ENCODE data around the gene ARHGEF28. TPM values are rescaled to one million over a fixed set of nuclear protein-coding genes. Genes with fewer than 3 reads are reported as not detected.

ARHGEF28 gene
- total and polyA plus RNA-seq, 4 experiments from 2014 or later: not detected

- Histone ChIP-seq H3K27ac (ENCODE audit: low read depth, low read length) (no peak overlapping the region), H3K36me3 (ENCODE audit: insufficient read depth, low read length) (no peaks in the 10 kb centered on the region), H3K9me3 (ENCODE audit: control insufficient read depth in 1 of 2, low read length in 2 of 2) (no peaks in the 10 kb centered on the region), H3K4me1 (ENCODE audit: insufficient read depth, low read length) (no peaks in the 10 kb centered on the region), H3K27me3 (ENCODE audit: insufficient read depth, low read length) (no peaks in the 10 kb centered on the region), H3K4me3 (ENCODE audit: low read length in 2 of 2) (no peak overlapping the region)
- Mint-ChIP-seq H3K4me1 (no peaks in the 10 kb centered on the region), H3K4me3 (no peak overlapping the region), H3K27ac (no peak overlapping the region), H3K27me3 (no peaks in the 10 kb centered on the region), H3K9me3 (peaks cover 0 to 22% (median 8%) of the 10 kb centered on the region in 8 donors), H3K36me3 (no peaks in the 10 kb centered on the region)
- ChIA-PET CTCF (ENCODE audit: partially characterized antibody) (no interaction called here), POLR2A (ENCODE audit: partially characterized antibody) (no interaction called here)
- DNase-seq: no peak
- intact Hi-C loops (cut with micrococcal nuclease): no loop called here
Measured at GRCh38 chr5:73766902-73767301, 140.9 kb downstream of the ARHGEF28 start.

GRCh38 chr5:73770172-73771025, 144.4 kb downstream of the ARHGEF28 start:
- H3K27me3 Mint-ChIP-seq: peaks cover 0 to 2% of the 10 kb centered on the region in 2 donors
- Histone ChIP-seq H3K27ac (ENCODE audit: low read depth, low read length) (no peak overlapping the region), H3K36me3 (ENCODE audit: insufficient read depth, low read length) (no peaks in the 10 kb centered on the region), H3K4me3 (ENCODE audit: low read length in 2 of 2) (no peak overlapping the region), H3K4me1 (ENCODE audit: insufficient read depth, low read length) (no peaks in the 10 kb centered on the region), H3K9me3 (ENCODE audit: control insufficient read depth in 1 of 2, low read length in 2 of 2) (no peaks in the 10 kb centered on the region), H3K27me3 (ENCODE audit: insufficient read depth, low read length) (no peaks in the 10 kb centered on the region)
- intact Hi-C loops (cut with micrococcal nuclease): no loop called here
- no peak overlapping the region for H3K27ac Mint-ChIP-seq
- no peaks in the 10 kb centered on the region for H3K4me1 Mint-ChIP-seq
- H3K4me3 Mint-ChIP-seq: no peak overlapping the region
- ChIA-PET POLR2A (ENCODE audit: partially characterized antibody) (no interaction called here), CTCF (ENCODE audit: partially characterized antibody) (no interaction called here)
- peaks cover 0 to 18% (median 7%) of the 10 kb centered on the region in 8 donors for H3K9me3 Mint-ChIP-seq
- DNase-seq: no peak
- no peaks in the 10 kb centered on the region for H3K36me3 Mint-ChIP-seq

- no peak for DNase-seq
- Mint-ChIP-seq H3K4me1 (no peaks in the 10 kb centered on the region), H3K36me3 (no peaks in the 10 kb centered on the region), H3K27ac (no peak overlapping the region), H3K4me3 (no peak overlapping the region), H3K9me3 (no peaks in the 10 kb centered on the region), H3K27me3 (peaks cover 0 to 2% of the 10 kb centered on the region in 2 donors)
- ChIA-PET CTCF (ENCODE audit: partially characterized antibody) (interaction anchor here (1.3 kb wide), 1 partner anchor 10 kb away, joined by 3 read pairs; no protein-coding TSS in a partner anchor), POLR2A (ENCODE audit: partially characterized antibody) (no interaction called here)
- no peaks in the 10 kb centered on the region for H3K36me3 ChIP-seq (ENCODE audit: insufficient read depth, low read length)
- H3K27ac ChIP-seq (ENCODE audit: low read depth, low read length): no peak overlapping the region
- H3K9me3 ChIP-seq (ENCODE audit: control insufficient read depth in 1 of 2, low read length in 2 of 2): no peaks in the 10 kb centered on the region
- no peaks in the 10 kb centered on the region for H3K4me1 ChIP-seq (ENCODE audit: insufficient read depth, low read length)
- intact Hi-C loops (cut with micrococcal nuclease): no loop called here
- no peak overlapping the region for H3K4me3 ChIP-seq (ENCODE audit: low read length in 2 of 2)
- H3K27me3 ChIP-seq (ENCODE audit: insufficient read depth, low read length): no peaks in the 10 kb centered on the region
Measured at GRCh38 chr5:73774924-73775323, 148.9 kb downstream of the ARHGEF28 start.

DNA sequence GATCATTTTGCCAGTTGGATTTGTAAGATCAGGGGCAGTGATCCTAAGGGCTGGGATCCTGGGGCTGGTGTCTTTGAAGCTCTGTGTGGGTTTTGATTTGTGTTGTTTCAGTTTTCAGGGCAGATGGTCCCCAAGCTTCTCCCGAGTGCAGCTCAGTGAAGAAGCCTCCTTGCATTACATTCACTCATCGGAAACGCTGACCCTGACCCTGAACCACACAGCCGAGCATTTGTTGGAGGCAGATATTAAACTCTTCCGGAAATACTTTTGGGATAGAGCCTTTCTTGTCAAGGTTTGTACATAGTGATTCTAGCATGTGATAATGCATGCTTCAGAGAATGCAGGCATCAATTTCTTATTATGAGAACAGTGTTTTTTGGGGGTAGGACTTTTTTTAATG, 150.4 kb downstream of the ARHGEF28 start:
- peaks cover 0 to 4% of the 10 kb centered on the region in 2 donors for H3K27me3 Mint-ChIP-seq
- intact Hi-C loops (cut with micrococcal nuclease): no loop called here
- ChIA-PET CTCF (ENCODE audit: partially characterized antibody) (no interaction called here), POLR2A (ENCODE audit: partially characterized antibody) (no interaction called here)
- H3K9me3 Mint-ChIP-seq: no peaks in the 10 kb centered on the region
- H3K9me3 ChIP-seq (ENCODE audit: control insufficient read depth in 1 of 2, low read length in 2 of 2): no peaks in the 10 kb centered on the region
- H3K36me3 Mint-ChIP-seq: no peaks in the 10 kb centered on the region
- H3K4me1 Mint-ChIP-seq: no peaks in the 10 kb centered on the region
- DNase-seq: no peak
- no peak overlapping the region for H3K4me3 Mint-ChIP-seq
- no peak overlapping the region for H3K4me3 ChIP-seq (ENCODE audit: low read length in 2 of 2)
- no peaks in the 10 kb centered on the region for H3K36me3 ChIP-seq (ENCODE audit: insufficient read depth, low read length)
- H3K4me1 ChIP-seq (ENCODE audit: insufficient read depth, low read length): no peaks in the 10 kb centered on the region
- H3K27ac ChIP-seq (ENCODE audit: low read depth, low read length): no peak overlapping the region
- no peak overlapping the region for H3K27ac Mint-ChIP-seq
- no peaks in the 10 kb centered on the region for H3K27me3 ChIP-seq (ENCODE audit: insufficient read depth, low read length)

DNA sequence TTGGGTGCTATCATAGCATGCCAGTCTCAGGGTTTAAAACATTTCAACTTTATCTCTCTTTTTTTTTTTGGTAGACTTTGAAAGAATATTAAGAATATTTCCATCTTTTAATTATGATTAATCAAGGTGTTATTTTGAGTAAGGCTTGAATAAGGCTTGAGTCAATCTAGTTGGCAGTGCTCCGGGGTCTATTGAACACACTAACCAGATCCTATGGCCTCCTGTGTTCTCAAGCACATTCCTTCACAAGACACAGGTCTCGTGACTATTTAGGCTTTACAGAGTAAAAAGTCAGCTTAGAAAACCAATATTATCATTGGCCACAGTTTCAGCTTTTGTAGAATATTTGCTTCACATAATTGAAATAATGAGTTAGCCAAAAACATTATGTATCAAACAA, 151.2 kb downstream of the ARHGEF28 start:
- POLR2A ChIA-PET (ENCODE audit: partially characterized antibody): no interaction called here
- Histone ChIP-seq H3K9me3 (ENCODE audit: control insufficient read depth in 1 of 2, low read length in 2 of 2) (no peaks in the 10 kb centered on the region), H3K27me3 (ENCODE audit: insufficient read depth, low read length) (no peaks in the 10 kb centered on the region), H3K4me1 (ENCODE audit: insufficient read depth, low read length) (no peaks in the 10 kb centered on the region), H3K27ac (ENCODE audit: low read depth, low read length) (no peak overlapping the region), H3K4me3 (ENCODE audit: low read length in 2 of 2) (no peak overlapping the region), H3K36me3 (ENCODE audit: insufficient read depth, low read length) (no peaks in the 10 kb centered on the region)
- Mint-ChIP-seq H3K36me3 (no peaks in the 10 kb centered on the region), H3K4me1 (no peaks in the 10 kb centered on the region), H3K27ac (no peak overlapping the region), H3K27me3 (peaks cover 0 to 4% of the 10 kb centered on the region in 2 donors), H3K9me3 (no peaks in the 10 kb centered on the region), H3K4me3 (no peak overlapping the region)
- intact Hi-C loops (cut with micrococcal nuclease): no loop called here
- DNase-seq: no peak
- CTCF ChIA-PET (ENCODE audit: partially characterized antibody): no interaction called here

- no peaks in the 10 kb centered on the region for H3K36me3 Mint-ChIP-seq
- no peak overlapping the region for H3K27ac Mint-ChIP-seq
- no peak for DNase-seq
- H3K9me3 Mint-ChIP-seq: peaks cover 0 to 2% (median 0%) of the 10 kb centered on the region in 8 donors
- H3K27me3 Mint-ChIP-seq: peaks cover 6 to 14% of the 10 kb centered on the region in 2 donors
- ChIA-PET CTCF (ENCODE audit: partially characterized antibody) (interaction anchor here (1.6 kb wide), 1 partner anchor 190 kb away, joined by 3 read pairs; no protein-coding TSS in a partner anchor), POLR2A (ENCODE audit: partially characterized antibody) (no interaction called here)
- Histone ChIP-seq H3K36me3 (ENCODE audit: insufficient read depth, low read length) (no peaks in the 10 kb centered on the region), H3K4me1 (ENCODE audit: insufficient read depth, low read length) (no peaks in the 10 kb centered on the region), H3K27ac (ENCODE audit: low read depth, low read length) (no peak overlapping the region), H3K9me3 (ENCODE audit: control insufficient read depth in 1 of 2, low read length in 2 of 2) (no peaks in the 10 kb centered on the region), H3K27me3 (ENCODE audit: insufficient read depth, low read length) (no peaks in the 10 kb centered on the region), H3K4me3 (ENCODE audit: low read length in 2 of 2) (no peak overlapping the region)
- no peak overlapping the region for H3K4me3 Mint-ChIP-seq
- H3K4me1 Mint-ChIP-seq: no peaks in the 10 kb centered on the region
- intact Hi-C loops (cut with micrococcal nuclease): no loop called here
Measured at GRCh38 chr5:73780302-73781080, 154.5 kb downstream of the ARHGEF28 start.

GRCh38 chr5:73781107-73781768, 155.2 kb downstream of the ARHGEF28 start:
- H3K27me3 ChIP-seq (ENCODE audit: insufficient read depth, low read length): no peaks in the 10 kb centered on the region
- peaks cover 0 to 2% (median 0%) of the 10 kb centered on the region in 8 donors for H3K9me3 Mint-ChIP-seq
- H3K27ac Mint-ChIP-seq: no peak overlapping the region
- H3K36me3 ChIP-seq (ENCODE audit: insufficient read depth, low read length): no peaks in the 10 kb centered on the region
- H3K36me3 Mint-ChIP-seq: no peaks in the 10 kb centered on the region
- H3K9me3 ChIP-seq (ENCODE audit: control insufficient read depth in 1 of 2, low read length in 2 of 2): no peaks in the 10 kb centered on the region
- intact Hi-C loops (cut with micrococcal nuclease): no loop called here
- no peaks in the 10 kb centered on the region for H3K4me1 Mint-ChIP-seq
- no peaks in the 10 kb centered on the region for H3K4me1 ChIP-seq (ENCODE audit: insufficient read depth, low read length)
- ChIA-PET POLR2A (ENCODE audit: partially characterized antibody) (no interaction called here), CTCF (ENCODE audit: partially characterized antibody) (interaction anchor here (1.6 to 2.4 kb wide), 3 partner anchors 11 to 191 kb away, joined by 3 to 10 read pairs (median 9); no protein-coding TSS in a partner anchor)
- DNase-seq: no peak
- H3K27ac ChIP-seq (ENCODE audit: low read depth, low read length): no peak overlapping the region
- H3K4me3 Mint-ChIP-seq: no peak overlapping the region
- H3K27me3 Mint-ChIP-seq: peaks cover 6 to 16% of the 10 kb centered on the region in 2 donors
- H3K4me3 ChIP-seq (ENCODE audit: low read length in 2 of 2): no peak overlapping the region

Data from CD4-positive, alpha-beta memory T cell (primary cell).